ENCODE results near the gene SYCE1.
"Not testable (repeated sequence)": the region's sequence is repeated elsewhere in the genome, so short reads cannot be mapped to it uniquely, and the experiment has no call there.

SYCE1 gene

GRCh38 chr10:133572055-133572454 is 6.7 kb upstream of the SYCE1 start:
- H3K4me3 ChIP-seq (ENCODE audit: control insufficient read depth in 1 of 7, extremely low read depth in 1 of 7, insufficient read depth in 4 of 7, low read depth in 2 of 7, low read length in 6 of 7); H3K27ac ChIP-seq (ENCODE audit: insufficient read depth in 1 of 2, low read depth in 1 of 2, low read length in 2 of 2, poor library complexity in 1 of 2, severe bottlenecking in 2 of 2); H3K4me1 ChIP-seq (ENCODE audit: control extremely low read depth in 1 of 4, control insufficient read depth in 4 of 4, insufficient read depth in 4 of 4, low read length in 3 of 4); POLR2A ChIA-PET; DNase-seq; CTCF ChIA-PET; H3K36me3 ChIP-seq (ENCODE audit: control insufficient read depth in 4 of 4, insufficient read depth in 4 of 4, low read length in 3 of 4): not testable (repeated sequence)
- WGBS (ENCODE audit: insufficient coverage), result 98% methylated on average over 4 of the region's 11 CpGs
- peaks cover 4 to 26% (median 13%) of the 10 kb centered on the region in 5 experiments for H3K9me3 ChIP-seq (ENCODE audit: control extremely low read depth in 1 of 5, control insufficient read depth in 4 of 5, insufficient read depth in 2 of 5, low read depth in 1 of 5, low read length in 4 of 5)
- H3K27me3 ChIP-seq (replicated peaks in 2 of 5; ENCODE audit: control insufficient read depth in 4 of 5, insufficient read depth in 5 of 5, low read length in 4 of 5), result peaks cover 0 to 13% (median 0%) of the 10 kb centered on the region in 5 experiments

GRCh38 chr10:133569801-133570200 is 4.4 kb upstream of the SYCE1 start:
- DNase-seq; POLR2A ChIA-PET; H3K27ac ChIP-seq (ENCODE audit: insufficient read depth in 1 of 2, low read depth in 1 of 2, low read length in 2 of 2, poor library complexity in 1 of 2, severe bottlenecking in 2 of 2); H3K36me3 ChIP-seq (ENCODE audit: control insufficient read depth in 4 of 4, insufficient read depth in 4 of 4, low read length in 3 of 4); CTCF ChIA-PET; H3K4me1 ChIP-seq (ENCODE audit: control extremely low read depth in 1 of 4, control insufficient read depth in 4 of 4, insufficient read depth in 4 of 4, low read length in 3 of 4); H3K4me3 ChIP-seq (ENCODE audit: control insufficient read depth in 1 of 7, extremely low read depth in 1 of 7, insufficient read depth in 4 of 7, low read depth in 2 of 7, low read length in 6 of 7): not testable (repeated sequence)
- Histone ChIP-seq H3K27me3 (replicated peaks in 2 of 5; ENCODE audit: control insufficient read depth in 4 of 5, insufficient read depth in 5 of 5, low read length in 4 of 5) (peaks cover 0 to 34% (median 0%) of the 10 kb centered on the region in 5 experiments), H3K9me3 (ENCODE audit: control extremely low read depth in 1 of 5, control insufficient read depth in 4 of 5, insufficient read depth in 2 of 5, low read depth in 1 of 5, low read length in 4 of 5) (peaks cover 4 to 43% (median 28%) of the 10 kb centered on the region in 5 experiments)
- WGBS (ENCODE audit: insufficient coverage), result no CpG with 5 or more reads among the region's 21 CpGs

GRCh38 chr10:133568831-133569527 is 3.6 kb upstream of the SYCE1 start:
- H3K27me3 ChIP-seq (replicated peaks in 2 of 5; ENCODE audit: control insufficient read depth in 4 of 5, insufficient read depth in 5 of 5, low read length in 4 of 5), result peaks cover 0 to 42% (median 3%) of the 10 kb centered on the region in 5 experiments
- H3K27ac ChIP-seq (ENCODE audit: insufficient read depth in 1 of 2, low read depth in 1 of 2, low read length in 2 of 2, poor library complexity in 1 of 2, severe bottlenecking in 2 of 2); H3K36me3 ChIP-seq (ENCODE audit: control insufficient read depth in 4 of 4, insufficient read depth in 4 of 4, low read length in 3 of 4); POLR2A ChIA-PET; H3K4me3 ChIP-seq (ENCODE audit: control insufficient read depth in 1 of 7, extremely low read depth in 1 of 7, insufficient read depth in 4 of 7, low read depth in 2 of 7, low read length in 6 of 7); H3K4me1 ChIP-seq (ENCODE audit: control extremely low read depth in 1 of 4, control insufficient read depth in 4 of 4, insufficient read depth in 4 of 4, low read length in 3 of 4); CTCF ChIA-PET; DNase-seq: not testable (repeated sequence)
- WGBS (ENCODE audit: insufficient coverage), result 16% methylated on average over 5 of the region's 80 CpGs
- peaks cover 4 to 43% (median 28%) of the 10 kb centered on the region in 5 experiments for H3K9me3 ChIP-seq (ENCODE audit: control extremely low read depth in 1 of 5, control insufficient read depth in 4 of 5, insufficient read depth in 2 of 5, low read depth in 1 of 5, low read length in 4 of 5)

- Histone ChIP-seq H3K36me3 (ENCODE audit: control insufficient read depth in 4 of 4, insufficient read depth in 4 of 4, low read length in 3 of 4) (no peaks in the 10 kb centered on the region), H3K27ac (ENCODE audit: insufficient read depth in 1 of 2, low read depth in 1 of 2, low read length in 2 of 2, poor library complexity in 1 of 2, severe bottlenecking in 2 of 2) (no peak overlapping the region), H3K9me3 (ENCODE audit: control extremely low read depth in 1 of 5, control insufficient read depth in 4 of 5, insufficient read depth in 2 of 5, low read depth in 1 of 5, low read length in 4 of 5) (peaks cover 2 to 41% (median 27%) of the 10 kb centered on the region in 5 experiments), H3K4me1 (ENCODE audit: control extremely low read depth in 1 of 4, control insufficient read depth in 4 of 4, insufficient read depth in 4 of 4, low read length in 3 of 4) (no peaks in the 10 kb centered on the region), H3K27me3 (replicated peaks in 2 of 5; ENCODE audit: control insufficient read depth in 4 of 5, insufficient read depth in 5 of 5, low read length in 4 of 5) (peaks cover 0 to 43% (median 3%) of the 10 kb centered on the region in 5 experiments), H3K4me3 (ENCODE audit: control insufficient read depth in 1 of 7, extremely low read depth in 1 of 7, insufficient read depth in 4 of 7, low read depth in 2 of 7, low read length in 6 of 7) (no peak overlapping the region)
- ChIA-PET POLR2A (no interaction called here), CTCF (no interaction called here)
- 93% methylated on average over 17 of the region's 22 CpGs for WGBS (ENCODE audit: insufficient coverage)
- no peak for DNase-seq
These were observed 2.9 kb upstream of the SYCE1 start for GRCh38 chr10:133568287-133568614.

- ChIA-PET CTCF (no interaction called here), POLR2A (no interaction called here)
These were observed 2.4 kb upstream of the SYCE1 start for GRCh38 chr10:133567609-133568286.

GRCh38 chr10:133567119-133567518 is 1.7 kb upstream of the SYCE1 start:
- DNase-seq, result no peak
- Histone ChIP-seq H3K27ac (ENCODE audit: insufficient read depth in 1 of 2, low read depth in 1 of 2, low read length in 2 of 2, poor library complexity in 1 of 2, severe bottlenecking in 2 of 2) (no peak overlapping the region), H3K4me1 (ENCODE audit: control extremely low read depth in 1 of 4, control insufficient read depth in 4 of 4, insufficient read depth in 4 of 4, low read length in 3 of 4) (no peaks in the 10 kb centered on the region), H3K9me3 (ENCODE audit: control extremely low read depth in 1 of 5, control insufficient read depth in 4 of 5, insufficient read depth in 2 of 5, low read depth in 1 of 5, low read length in 4 of 5) (peaks cover 0 to 35% (median 22%) of the 10 kb centered on the region in 5 experiments), H3K27me3 (replicated peaks in 2 of 5; ENCODE audit: control insufficient read depth in 4 of 5, insufficient read depth in 5 of 5, low read length in 4 of 5) (peaks cover 0 to 43% (median 3%) of the 10 kb centered on the region in 5 experiments), H3K36me3 (ENCODE audit: control insufficient read depth in 4 of 4, insufficient read depth in 4 of 4, low read length in 3 of 4) (no peaks in the 10 kb centered on the region), H3K4me3 (ENCODE audit: control insufficient read depth in 1 of 7, extremely low read depth in 1 of 7, insufficient read depth in 4 of 7, low read depth in 2 of 7, low read length in 6 of 7) (no peak overlapping the region)
- ChIA-PET POLR2A (no interaction called here), CTCF (no interaction called here)
- WGBS (ENCODE audit: insufficient coverage), result 97% methylated on average over 3 of the region's 5 CpGs

More at GRCh38 chr10:133567609-133568286, 2.4 kb upstream of the SYCE1 start:
- peaks cover 0 to 38% (median 22%) of the 10 kb centered on the region in 5 experiments for H3K9me3 ChIP-seq (ENCODE audit: control extremely low read depth in 1 of 5, control insufficient read depth in 4 of 5, insufficient read depth in 2 of 5, low read depth in 1 of 5, low read length in 4 of 5)
- no peaks in the 10 kb centered on the region for H3K36me3 ChIP-seq (ENCODE audit: control insufficient read depth in 4 of 4, insufficient read depth in 4 of 4, low read length in 3 of 4)
- no peak for DNase-seq
- H3K4me3 ChIP-seq (ENCODE audit: control insufficient read depth in 1 of 7, extremely low read depth in 1 of 7, insufficient read depth in 4 of 7, low read depth in 2 of 7, low read length in 6 of 7), result no peak overlapping the region
- 91% methylated on average over 26 of the region's 29 CpGs for WGBS (ENCODE audit: insufficient coverage)
- no peak overlapping the region for H3K27ac ChIP-seq (ENCODE audit: insufficient read depth in 1 of 2, low read depth in 1 of 2, low read length in 2 of 2, poor library complexity in 1 of 2, severe bottlenecking in 2 of 2)
- peaks cover 0 to 43% (median 3%) of the 10 kb centered on the region in 5 experiments for H3K27me3 ChIP-seq (replicated peaks in 2 of 5; ENCODE audit: control insufficient read depth in 4 of 5, insufficient read depth in 5 of 5, low read length in 4 of 5)
- no peaks in the 10 kb centered on the region for H3K4me1 ChIP-seq (ENCODE audit: control extremely low read depth in 1 of 4, control insufficient read depth in 4 of 4, insufficient read depth in 4 of 4, low read length in 3 of 4)

GRCh38 chr10:133564816-133565215 is 567 bp downstream of the SYCE1 start:
- Histone ChIP-seq H3K4me1 (ENCODE audit: control extremely low read depth in 1 of 4, control insufficient read depth in 4 of 4, insufficient read depth in 4 of 4, low read length in 3 of 4) (no peaks in the 10 kb centered on the region), H3K9me3 (ENCODE audit: control extremely low read depth in 1 of 5, control insufficient read depth in 4 of 5, insufficient read depth in 2 of 5, low read depth in 1 of 5, low read length in 4 of 5) (peaks cover 0 to 35% (median 22%) of the 10 kb centered on the region in 5 experiments), H3K4me3 (ENCODE audit: control insufficient read depth in 1 of 7, extremely low read depth in 1 of 7, insufficient read depth in 4 of 7, low read depth in 2 of 7, low read length in 6 of 7) (no peak overlapping the region), H3K27me3 (replicated peaks in 2 of 5; ENCODE audit: control insufficient read depth in 4 of 5, insufficient read depth in 5 of 5, low read length in 4 of 5) (peaks cover 0 to 45% (median 3%) of the 10 kb centered on the region in 5 experiments), H3K36me3 (ENCODE audit: control insufficient read depth in 4 of 4, insufficient read depth in 4 of 4, low read length in 3 of 4) (no peaks in the 10 kb centered on the region), H3K27ac (ENCODE audit: insufficient read depth in 1 of 2, low read depth in 1 of 2, low read length in 2 of 2, poor library complexity in 1 of 2, severe bottlenecking in 2 of 2) (no peak overlapping the region)
- ChIA-PET POLR2A (no interaction called here), CTCF (no interaction called here)
- WGBS (ENCODE audit: insufficient coverage), result 90% methylated on average over 10 of the region's 12 CpGs
- no peak for DNase-seq

All from common myeloid progenitor, CD34-positive (primary cell).